PC-3 (cell line): Measurements from ENCODE around the gene ZNF134.

Experiments
- EZH2 ChIP-seq: fragments of 300-600 bp; sonication (generic); IDR thresholded peaks from one replicate; pipeline ENCODE4 v1.6.1; 2017; ENCODE audit warnings: antibody characterized with exemption, mild to moderate bottlenecking, low read length; ENCODE audit not compliant: unreplicated experiment
- EZH2phosphoT487 ChIP-seq: fragments of 300-600 bp; sonication (generic); IDR thresholded peaks from 2 replicates; pipeline ENCODE4 v1.6.1; 2018; ENCODE audit warnings: mild to moderate bottlenecking, antibody characterized with exemption, low read length, borderline replicate concordance
- TF ChIP-seq, protein P1 (sequence below): fragments of 300-600 bp; sonication (generic); conservative IDR thresholded peaks from 2 replicates; pipeline ENCODE4 v1.5.1; 2017; ENCODE audit warnings: antibody characterized with exemption, low read depth, mild to moderate bottlenecking, low read length

GRCh38 chr19:57572415-57572947 lies 41.6 kb upstream of the ZNF134 start:
- TF ChIP-seq, protein P1, sequence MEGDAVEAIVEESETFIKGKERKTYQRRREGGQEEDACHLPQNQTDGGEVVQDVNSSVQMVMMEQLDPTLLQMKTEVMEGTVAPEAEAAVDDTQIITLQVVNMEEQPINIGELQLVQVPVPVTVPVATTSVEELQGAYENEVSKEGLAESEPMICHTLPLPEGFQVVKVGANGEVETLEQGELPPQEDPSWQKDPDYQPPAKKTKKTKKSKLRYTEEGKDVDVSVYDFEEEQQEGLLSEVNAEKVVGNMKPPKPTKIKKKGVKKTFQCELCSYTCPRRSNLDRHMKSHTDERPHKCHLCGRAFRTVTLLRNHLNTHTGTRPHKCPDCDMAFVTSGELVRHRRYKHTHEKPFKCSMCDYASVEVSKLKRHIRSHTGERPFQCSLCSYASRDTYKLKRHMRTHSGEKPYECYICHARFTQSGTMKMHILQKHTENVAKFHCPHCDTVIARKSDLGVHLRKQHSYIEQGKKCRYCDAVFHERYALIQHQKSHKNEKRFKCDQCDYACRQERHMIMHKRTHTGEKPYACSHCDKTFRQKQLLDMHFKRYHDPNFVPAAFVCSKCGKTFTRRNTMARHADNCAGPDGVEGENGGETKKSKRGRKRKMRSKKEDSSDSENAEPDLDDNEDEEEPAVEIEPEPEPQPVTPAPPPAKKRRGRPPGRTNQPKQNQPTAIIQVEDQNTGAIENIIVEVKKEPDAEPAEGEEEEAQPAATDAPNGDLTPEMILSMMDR, result no peak
- TF ChIP-seq EZH2phosphoT487, result no peak
- TF ChIP-seq EZH2, result no peak
